ENCODE results near the gene SIRT3.

GRCh38 chr11:206526-207207, 29.5 kb downstream of the SIRT3 start:
- TF ChIP-seq ZNF830 (tag by site-specific recombination; IDR thresholded peaks at IDR 0.05; ENCODE audit: low read depth) = no peak
- TF ChIP-seq, protein P1, sequence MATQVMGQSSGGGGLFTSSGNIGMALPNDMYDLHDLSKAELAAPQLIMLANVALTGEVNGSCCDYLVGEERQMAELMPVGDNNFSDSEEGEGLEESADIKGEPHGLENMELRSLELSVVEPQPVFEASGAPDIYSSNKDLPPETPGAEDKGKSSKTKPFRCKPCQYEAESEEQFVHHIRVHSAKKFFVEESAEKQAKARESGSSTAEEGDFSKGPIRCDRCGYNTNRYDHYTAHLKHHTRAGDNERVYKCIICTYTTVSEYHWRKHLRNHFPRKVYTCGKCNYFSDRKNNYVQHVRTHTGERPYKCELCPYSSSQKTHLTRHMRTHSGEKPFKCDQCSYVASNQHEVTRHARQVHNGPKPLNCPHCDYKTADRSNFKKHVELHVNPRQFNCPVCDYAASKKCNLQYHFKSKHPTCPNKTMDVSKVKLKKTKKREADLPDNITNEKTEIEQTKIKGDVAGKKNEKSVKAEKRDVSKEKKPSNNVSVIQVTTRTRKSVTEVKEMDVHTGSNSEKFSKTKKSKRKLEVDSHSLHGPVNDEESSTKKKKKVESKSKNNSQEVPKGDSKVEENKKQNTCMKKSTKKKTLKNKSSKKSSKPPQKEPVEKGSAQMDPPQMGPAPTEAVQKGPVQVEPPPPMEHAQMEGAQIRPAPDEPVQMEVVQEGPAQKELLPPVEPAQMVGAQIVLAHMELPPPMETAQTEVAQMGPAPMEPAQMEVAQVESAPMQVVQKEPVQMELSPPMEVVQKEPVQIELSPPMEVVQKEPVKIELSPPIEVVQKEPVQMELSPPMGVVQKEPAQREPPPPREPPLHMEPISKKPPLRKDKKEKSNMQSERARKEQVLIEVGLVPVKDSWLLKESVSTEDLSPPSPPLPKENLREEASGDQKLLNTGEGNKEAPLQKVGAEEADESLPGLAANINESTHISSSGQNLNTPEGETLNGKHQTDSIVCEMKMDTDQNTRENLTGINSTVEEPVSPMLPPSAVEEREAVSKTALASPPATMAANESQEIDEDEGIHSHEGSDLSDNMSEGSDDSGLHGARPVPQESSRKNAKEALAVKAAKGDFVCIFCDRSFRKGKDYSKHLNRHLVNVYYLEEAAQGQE (tag by site-specific recombination; IDR thresholded peaks at IDR 0.05) = no peak
- TF ChIP-seq ZSCAN5A (tag by site-specific recombination; IDR thresholded peaks at IDR 0.05) = no peak
- TF ChIP-seq, protein P2, sequence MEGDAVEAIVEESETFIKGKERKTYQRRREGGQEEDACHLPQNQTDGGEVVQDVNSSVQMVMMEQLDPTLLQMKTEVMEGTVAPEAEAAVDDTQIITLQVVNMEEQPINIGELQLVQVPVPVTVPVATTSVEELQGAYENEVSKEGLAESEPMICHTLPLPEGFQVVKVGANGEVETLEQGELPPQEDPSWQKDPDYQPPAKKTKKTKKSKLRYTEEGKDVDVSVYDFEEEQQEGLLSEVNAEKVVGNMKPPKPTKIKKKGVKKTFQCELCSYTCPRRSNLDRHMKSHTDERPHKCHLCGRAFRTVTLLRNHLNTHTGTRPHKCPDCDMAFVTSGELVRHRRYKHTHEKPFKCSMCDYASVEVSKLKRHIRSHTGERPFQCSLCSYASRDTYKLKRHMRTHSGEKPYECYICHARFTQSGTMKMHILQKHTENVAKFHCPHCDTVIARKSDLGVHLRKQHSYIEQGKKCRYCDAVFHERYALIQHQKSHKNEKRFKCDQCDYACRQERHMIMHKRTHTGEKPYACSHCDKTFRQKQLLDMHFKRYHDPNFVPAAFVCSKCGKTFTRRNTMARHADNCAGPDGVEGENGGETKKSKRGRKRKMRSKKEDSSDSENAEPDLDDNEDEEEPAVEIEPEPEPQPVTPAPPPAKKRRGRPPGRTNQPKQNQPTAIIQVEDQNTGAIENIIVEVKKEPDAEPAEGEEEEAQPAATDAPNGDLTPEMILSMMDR (tag by site-specific recombination; IDR thresholded peaks at IDR 0.05) = no peak
- no peak for TF ChIP-seq ZNF707 (tag by site-specific recombination; IDR thresholded peaks at IDR 0.05)
- TF ChIP-seq, protein P3, sequence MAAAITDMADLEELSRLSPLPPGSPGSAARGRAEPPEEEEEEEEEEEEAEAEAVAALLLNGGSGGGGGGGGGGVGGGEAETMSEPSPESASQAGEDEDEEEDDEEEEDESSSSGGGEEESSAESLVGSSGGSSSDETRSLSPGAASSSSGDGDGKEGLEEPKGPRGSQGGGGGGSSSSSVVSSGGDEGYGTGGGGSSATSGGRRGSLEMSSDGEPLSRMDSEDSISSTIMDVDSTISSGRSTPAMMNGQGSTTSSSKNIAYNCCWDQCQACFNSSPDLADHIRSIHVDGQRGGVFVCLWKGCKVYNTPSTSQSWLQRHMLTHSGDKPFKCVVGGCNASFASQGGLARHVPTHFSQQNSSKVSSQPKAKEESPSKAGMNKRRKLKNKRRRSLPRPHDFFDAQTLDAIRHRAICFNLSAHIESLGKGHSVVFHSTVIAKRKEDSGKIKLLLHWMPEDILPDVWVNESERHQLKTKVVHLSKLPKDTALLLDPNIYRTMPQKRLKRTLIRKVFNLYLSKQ (tag by site-specific recombination; IDR thresholded peaks at IDR 0.05; ENCODE audit: borderline replicate concordance) = no peak
- TF ChIP-seq REPIN1 (tag by site-specific recombination; IDR thresholded peaks at IDR 0.05; ENCODE audit: low read depth) = no peak
- TF ChIP-seq BCL11A (tag by site-specific recombination; IDR thresholded peaks at IDR 0.05; ENCODE audit: low read depth) = no peak
- TF ChIP-seq SCRT1 (tag by site-specific recombination; IDR thresholded peaks at IDR 0.05; ENCODE audit: borderline replicate concordance) = no peak
- TF ChIP-seq ZNF138 (tag by site-specific recombination; IDR thresholded peaks at IDR 0.05; ENCODE audit: borderline replicate concordance) = no peak
- TF ChIP-seq, protein P4, sequence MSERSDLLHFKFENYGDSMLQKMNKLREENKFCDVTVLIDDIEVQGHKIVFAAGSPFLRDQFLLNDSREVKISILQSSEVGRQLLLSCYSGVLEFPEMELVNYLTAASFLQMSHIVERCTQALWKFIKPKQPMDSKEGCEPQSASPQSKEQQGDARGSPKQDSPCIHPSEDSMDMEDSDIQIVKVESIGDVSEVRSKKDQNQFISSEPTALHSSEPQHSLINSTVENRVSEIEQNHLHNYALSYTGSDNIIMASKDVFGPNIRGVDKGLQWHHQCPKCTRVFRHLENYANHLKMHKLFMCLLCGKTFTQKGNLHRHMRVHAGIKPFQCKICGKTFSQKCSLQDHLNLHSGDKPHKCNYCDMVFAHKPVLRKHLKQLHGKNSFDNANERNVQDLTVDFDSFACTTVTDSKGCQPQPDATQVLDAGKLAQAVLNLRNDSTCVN (tag by site-specific recombination; optimal IDR thresholded peaks at IDR 0.05) = no peak
- no peak for TF ChIP-seq ZFP3 (tag by site-specific recombination; IDR thresholded peaks at IDR 0.05; ENCODE audit: low read depth)
- TF ChIP-seq, protein P5, sequence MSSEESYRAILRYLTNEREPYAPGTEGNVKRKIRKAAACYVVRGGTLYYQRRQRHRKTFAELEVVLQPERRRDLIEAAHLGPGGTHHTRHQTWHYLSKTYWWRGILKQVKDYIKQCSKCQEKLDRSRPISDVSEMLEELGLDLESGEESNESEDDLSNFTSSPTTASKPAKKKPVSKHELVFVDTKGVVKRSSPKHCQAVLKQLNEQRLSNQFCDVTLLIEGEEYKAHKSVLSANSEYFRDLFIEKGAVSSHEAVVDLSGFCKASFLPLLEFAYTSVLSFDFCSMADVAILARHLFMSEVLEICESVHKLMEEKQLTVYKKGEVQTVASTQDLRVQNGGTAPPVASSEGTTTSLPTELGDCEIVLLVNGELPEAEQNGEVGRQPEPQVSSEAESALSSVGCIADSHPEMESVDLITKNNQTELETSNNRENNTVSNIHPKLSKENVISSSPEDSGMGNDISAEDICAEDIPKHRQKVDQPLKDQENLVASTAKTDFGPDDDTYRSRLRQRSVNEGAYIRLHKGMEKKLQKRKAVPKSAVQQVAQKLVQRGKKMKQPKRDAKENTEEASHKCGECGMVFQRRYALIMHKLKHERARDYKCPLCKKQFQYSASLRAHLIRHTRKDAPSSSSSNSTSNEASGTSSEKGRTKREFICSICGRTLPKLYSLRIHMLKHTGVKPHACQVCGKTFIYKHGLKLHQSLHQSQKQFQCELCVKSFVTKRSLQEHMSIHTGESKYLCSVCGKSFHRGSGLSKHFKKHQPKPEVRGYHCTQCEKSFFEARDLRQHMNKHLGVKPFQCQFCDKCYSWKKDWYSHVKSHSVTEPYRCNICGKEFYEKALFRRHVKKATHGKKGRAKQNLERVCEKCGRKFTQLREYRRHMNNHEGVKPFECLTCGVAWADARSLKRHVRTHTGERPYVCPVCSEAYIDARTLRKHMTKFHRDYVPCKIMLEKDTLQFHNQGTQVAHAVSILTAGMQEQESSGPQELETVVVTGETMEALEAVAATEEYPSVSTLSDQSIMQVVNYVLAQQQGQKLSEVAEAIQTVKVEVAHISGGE (tag by site-specific recombination; conservative IDR thresholded peaks at IDR 0.05; ENCODE audit: low read depth) = no peak
